Muscle layer of colon (tissue), 2 donors: ENCODE data around the gene RILP.

ENCODE experiments used
- H3K27ac ChIP-seq: one replicate; pipeline ENCODE4 v1.7.0; 2013; ENCODE audit warnings: low read depth, mild to moderate bottlenecking, low read length, moderate library complexity
- H3K27me3 ChIP-seq, 2 donors: one replicate each; pipeline ENCODE4 v1.7.0; 2013; ENCODE audit warnings: low read length in 2 of 2, mild to moderate bottlenecking in 2 of 2; ENCODE audit not compliant: insufficient read depth in 2 of 2, control insufficient read depth in 1 of 2
- H3K36me3 ChIP-seq: one replicate; pipeline ENCODE4 v1.7.0; 2013; ENCODE audit warnings: mild to moderate bottlenecking, low read length; ENCODE audit not compliant: insufficient read depth
- H3K4me1 ChIP-seq: one replicate; pipeline ENCODE4 v1.7.0; 2013; ENCODE audit warnings: mild to moderate bottlenecking, low read length; ENCODE audit not compliant: insufficient read depth
- H3K4me3 ChIP-seq, 2 donors: one replicate each; pipeline ENCODE4 v1.7.0; 2013; ENCODE audit warnings: low read length in 2 of 2, low read depth in 1 of 2, mild to moderate bottlenecking in 1 of 2, moderate library complexity in 1 of 2
- H3K9ac ChIP-seq: one replicate; pipeline ENCODE4 v1.7.0; 2013; ENCODE audit warnings: low read length
- H3K9me3 ChIP-seq: one replicate; pipeline ENCODE4 v1.7.0; 2013; ENCODE audit warnings: mild to moderate bottlenecking, low read length
- donor health status: abdominal sarcoma.
- donor health status: Adenocarcinoma of cecum.

The RILP gene

DNA sequence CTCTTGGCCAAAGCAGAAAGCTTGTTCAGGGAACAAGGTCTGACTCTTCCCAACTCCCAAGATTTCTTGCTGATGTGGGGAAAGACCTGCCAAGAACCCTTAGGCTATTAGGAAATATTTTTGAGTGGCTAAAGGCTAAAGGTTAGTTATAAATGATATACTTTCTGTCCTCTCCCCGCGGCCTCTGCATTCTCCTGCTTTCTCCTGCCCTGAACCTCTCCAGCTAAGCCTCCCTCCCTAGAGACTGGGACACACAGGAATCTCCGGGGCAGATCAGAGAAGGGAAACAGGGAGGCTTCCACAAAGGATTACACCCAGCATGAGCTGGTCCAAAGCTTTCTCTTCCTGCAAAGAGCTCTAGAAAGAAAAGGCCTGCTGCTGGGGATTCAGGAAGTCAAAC lies 23.3 kb downstream of the RILP start:
- Histone ChIP-seq H3K4me3 (no peak overlapping the region), H3K27ac (no peak overlapping the region), H3K9me3 (no peaks in the 10 kb centered on the region), H3K36me3 (no peaks in the 10 kb centered on the region), H3K27me3 (no peaks in the 10 kb centered on the region), H3K9ac (no peak overlapping the region), H3K4me1 (peaks cover 22% of the 10 kb centered on the region)

DNA sequence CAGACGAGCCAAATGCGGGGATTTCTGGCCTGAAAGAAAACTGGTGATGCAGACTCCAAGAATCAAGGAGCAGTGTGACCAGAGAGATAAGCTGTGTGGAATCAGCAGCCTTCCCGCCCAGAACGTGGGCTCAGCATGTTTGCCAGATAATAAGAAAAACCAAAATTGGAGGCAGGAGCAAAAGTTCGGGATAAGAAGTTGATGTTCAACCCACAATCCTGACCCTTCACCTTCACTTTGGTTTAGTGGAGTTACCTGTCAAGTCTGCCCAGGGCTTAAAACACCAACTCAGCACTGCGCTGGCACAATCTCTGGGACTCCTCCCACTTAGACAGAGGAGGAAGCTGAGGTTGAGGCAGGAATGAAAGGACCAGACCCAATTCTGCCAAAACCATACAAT lies 24.1 kb downstream of the RILP start:
- Histone ChIP-seq H3K4me3 (no peak overlapping the region), H3K4me1 (peaks cover 22% of the 10 kb centered on the region)

GRCh38 chr17:1625053-1625452 lies 24.6 kb downstream of the RILP start:
- H3K27ac ChIP-seq: no peak overlapping the region
- H3K4me3 ChIP-seq: no peak overlapping the region
- no peaks in the 10 kb centered on the region for H3K27me3 ChIP-seq

More for the DNA sequence above, 24.1 kb downstream of the RILP start:
- H3K9ac ChIP-seq: no peak overlapping the region
- no peaks in the 10 kb centered on the region for H3K9me3 ChIP-seq
- H3K27ac ChIP-seq: no peak overlapping the region
- H3K36me3 ChIP-seq: no peaks in the 10 kb centered on the region
- no peaks in the 10 kb centered on the region for H3K27me3 ChIP-seq

GRCh38 chr17:1624650-1625049 lies 25.0 kb downstream of the RILP start:
- Histone ChIP-seq H3K9me3 (no peaks in the 10 kb centered on the region), H3K4me1 (peaks cover 19% of the 10 kb centered on the region), H3K9ac (no peak overlapping the region), H3K36me3 (no peaks in the 10 kb centered on the region), H3K27ac (no peak overlapping the region), H3K4me3 (no peak overlapping the region), H3K27me3 (no peaks in the 10 kb centered on the region)

More at GRCh38 chr17:1625053-1625452, 24.6 kb downstream of the RILP start:
- Histone ChIP-seq H3K4me1 (peaks cover 22% of the 10 kb centered on the region), H3K36me3 (no peaks in the 10 kb centered on the region), H3K9me3 (no peaks in the 10 kb centered on the region), H3K9ac (no peak overlapping the region)

DNA sequence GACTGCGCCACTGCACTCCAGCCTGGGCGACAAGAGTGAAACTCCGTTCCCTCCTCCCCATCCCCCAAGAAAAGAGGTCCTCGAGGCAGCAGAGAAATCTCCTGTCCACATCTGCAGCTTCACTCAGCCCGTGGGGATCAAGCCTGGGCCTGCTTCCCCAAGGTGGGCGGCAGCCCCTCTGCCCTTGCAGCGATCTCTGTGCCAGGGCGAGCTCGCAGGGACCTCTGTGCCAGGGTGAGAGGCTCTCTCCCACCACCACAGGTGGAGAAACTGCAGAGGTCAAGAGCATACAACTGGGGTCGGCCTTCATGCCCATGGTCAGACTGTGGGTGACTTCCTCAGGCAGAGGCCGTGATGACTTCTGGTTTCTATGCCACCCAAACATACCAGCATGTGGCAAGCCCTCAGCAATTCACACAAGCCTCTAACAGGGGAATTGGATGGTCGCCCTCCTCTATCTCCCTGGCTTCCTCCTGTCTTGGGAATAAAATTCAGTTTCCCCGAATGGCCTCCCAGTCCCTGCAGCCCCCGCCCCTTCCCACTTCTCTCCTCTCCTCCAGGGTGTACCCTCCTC lies 26.5 kb downstream of the RILP start:
- no peaks in the 10 kb centered on the region for H3K36me3 ChIP-seq
- H3K27me3 ChIP-seq: no peaks in the 10 kb centered on the region

DNA sequence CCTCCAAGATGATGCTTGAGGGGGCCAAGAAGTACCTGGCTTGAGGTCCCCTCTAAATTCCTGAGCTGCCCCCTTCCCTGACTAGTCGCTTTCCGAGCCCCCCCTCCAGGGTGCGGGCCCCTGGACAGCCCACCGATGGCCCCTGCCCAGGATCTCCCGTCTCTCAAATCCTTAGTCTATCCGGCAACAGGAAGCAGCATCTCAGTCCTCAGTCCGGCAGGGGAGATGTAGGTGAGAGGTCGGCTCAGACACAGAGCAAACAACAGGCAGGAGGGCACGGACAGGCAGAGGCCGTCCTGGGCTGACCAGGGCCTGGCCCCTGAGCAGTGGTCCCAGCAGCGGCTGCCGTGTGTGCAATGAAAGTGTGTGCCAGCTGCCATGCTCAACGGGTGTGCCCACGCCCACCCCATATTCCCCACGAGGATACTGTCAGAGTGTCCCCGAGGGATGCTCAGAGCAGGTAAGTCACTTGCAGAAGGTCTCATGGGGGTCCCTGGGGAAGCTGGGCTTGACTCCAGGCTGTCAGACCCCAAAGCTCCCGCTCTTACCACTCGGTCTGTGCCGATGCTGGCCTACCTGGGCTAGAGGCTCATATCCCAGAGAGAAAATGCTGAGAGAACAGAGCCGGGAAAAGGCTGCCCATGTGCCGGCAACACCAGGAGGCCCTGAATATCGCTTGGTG lies 28.3 kb downstream of the RILP start:
- H3K27ac ChIP-seq: no peak overlapping the region
- H3K27me3 ChIP-seq: no peaks in the 10 kb centered on the region
- no peaks in the 10 kb centered on the region for H3K9me3 ChIP-seq
- H3K4me1 ChIP-seq: peaks cover 2% of the 10 kb centered on the region
- no peak overlapping the region for H3K4me3 ChIP-seq
- no peak overlapping the region for H3K9ac ChIP-seq
- no peaks in the 10 kb centered on the region for H3K36me3 ChIP-seq

More for the DNA sequence above, 26.5 kb downstream of the RILP start:
- Histone ChIP-seq H3K9me3 (no peaks in the 10 kb centered on the region), H3K27ac (no peak overlapping the region), H3K9ac (no peak overlapping the region), H3K4me1 (peaks cover 17% of the 10 kb centered on the region), H3K4me3 (no peak overlapping the region)

- Histone ChIP-seq H3K9ac (no peak overlapping the region), H3K4me3 (no peak overlapping the region), H3K4me1 (no peaks in the 10 kb centered on the region), H3K27ac (no peak overlapping the region), H3K27me3 (no peaks in the 10 kb centered on the region), H3K9me3 (no peaks in the 10 kb centered on the region), H3K36me3 (no peaks in the 10 kb centered on the region)
Observed at GRCh38 chr17:1620486-1620885, 29.2 kb downstream of the RILP start.

GRCh38 chr17:1617620-1618174 lies 32.0 kb downstream of the RILP start:
- no peak overlapping the region for H3K4me3 ChIP-seq
- H3K4me1 ChIP-seq: no peaks in the 10 kb centered on the region
- H3K9ac ChIP-seq: no peak overlapping the region
- no peak overlapping the region for H3K27ac ChIP-seq
- no peaks in the 10 kb centered on the region for H3K27me3 ChIP-seq
- no peaks in the 10 kb centered on the region for H3K9me3 ChIP-seq
- no peaks in the 10 kb centered on the region for H3K36me3 ChIP-seq

- no peak overlapping the region for H3K9ac ChIP-seq
- H3K4me1 ChIP-seq: no peaks in the 10 kb centered on the region
- H3K4me3 ChIP-seq: no peak overlapping the region
- no peaks in the 10 kb centered on the region for H3K27me3 ChIP-seq
- H3K9me3 ChIP-seq: no peaks in the 10 kb centered on the region
- H3K27ac ChIP-seq: no peak overlapping the region
- H3K36me3 ChIP-seq: no peaks in the 10 kb centered on the region
Observed at GRCh38 chr17:1616101-1616500, 33.6 kb downstream of the RILP start.

GRCh38 chr17:1612400-1612799 lies 37.3 kb downstream of the RILP start:
- no peaks in the 10 kb centered on the region for H3K27me3 ChIP-seq
- H3K9ac ChIP-seq: no peak overlapping the region
- H3K4me3 ChIP-seq: no peak overlapping the region
- H3K9me3 ChIP-seq: no peaks in the 10 kb centered on the region
- no peak overlapping the region for H3K27ac ChIP-seq
- H3K36me3 ChIP-seq: no peaks in the 10 kb centered on the region
- no peaks in the 10 kb centered on the region for H3K4me1 ChIP-seq

GRCh38 chr17:1611715-1612114 lies 38.0 kb downstream of the RILP start:
- H3K27ac ChIP-seq: no peak overlapping the region

DNA sequence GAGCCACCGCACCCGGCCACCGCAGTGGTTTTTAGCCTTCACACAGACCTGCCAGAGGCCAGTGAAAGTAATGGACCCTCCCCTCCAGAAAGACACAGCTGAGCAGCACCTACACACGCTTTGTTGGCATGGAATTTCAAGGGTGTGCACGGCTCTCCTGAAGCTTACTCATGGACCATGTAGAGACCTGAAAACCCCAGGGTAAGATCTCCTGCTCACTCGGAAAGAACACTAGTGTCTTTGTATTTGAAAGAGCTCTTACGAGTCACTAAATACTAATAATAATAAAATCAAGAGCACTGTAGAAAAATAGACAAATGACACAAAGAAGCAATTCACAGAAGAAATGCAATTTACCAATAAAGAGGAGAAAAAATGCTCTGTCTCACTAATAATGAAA lies 41.0 kb downstream of the RILP start:
- H3K27me3 ChIP-seq: no peaks in the 10 kb centered on the region
- H3K27ac ChIP-seq: no peak overlapping the region
- H3K9me3 ChIP-seq: no peaks in the 10 kb centered on the region
- no peak overlapping the region for H3K4me3 ChIP-seq
- H3K9ac ChIP-seq: no peak overlapping the region
- H3K4me1 ChIP-seq: no peaks in the 10 kb centered on the region
- no peaks in the 10 kb centered on the region for H3K36me3 ChIP-seq

More at GRCh38 chr17:1611715-1612114, 38.0 kb downstream of the RILP start:
- Histone ChIP-seq H3K4me1 (no peaks in the 10 kb centered on the region), H3K36me3 (no peaks in the 10 kb centered on the region), H3K9me3 (no peaks in the 10 kb centered on the region), H3K9ac (no peak overlapping the region), H3K27me3 (no peaks in the 10 kb centered on the region), H3K4me3 (no peak overlapping the region)
